WERI-Rb-1 (cell line): ENCODE data around the gene S1PR1.

Source experiments
- DNase-seq: peaks from one replicate; pipeline ENCODE4 v3.0.0-alpha.2; 2020
- H3K27ac ChIP-seq: fragments of 250-450 bp; sonication (Bioruptor Pico); 2 replicates; pipeline ENCODE4 v1.5.1; 2020; ENCODE audit warnings: mild to moderate bottlenecking, moderate library complexity
- H3K27me3 ChIP-seq: fragments of 250-450 bp; sonication (Bioruptor Pico); 2 replicates; pipeline ENCODE4 v1.5.1; 2021; ENCODE audit warnings: mild to moderate bottlenecking, low read depth, moderate library complexity; ENCODE audit not compliant: insufficient read depth, severe bottlenecking
- H3K36me3 ChIP-seq: fragments of 250-450 bp; sonication (Bioruptor Pico); 2 replicates; pipeline ENCODE4 v1.5.1; 2020; ENCODE audit warnings: mild to moderate bottlenecking, moderate library complexity
- H3K4me3 ChIP-seq: 2 replicates; pipeline ENCODE4 v1.5.1; 2011; ENCODE audit warnings: low read depth, mild to moderate bottlenecking, control low read depth, low read length
- H3K9me3 ChIP-seq: fragments of 250-450 bp; sonication (Bioruptor Pico); 2 replicates; pipeline ENCODE4 v1.5.1; 2021; ENCODE audit warnings: mild to moderate bottlenecking, moderate library complexity; ENCODE audit not compliant: severe bottlenecking
- TF ChIP-seq, protein P1 (sequence below): IDR thresholded peaks from 2 replicates; pipeline ENCODE4 v1.5.1; 2011; ENCODE audit warnings: low read depth, mild to moderate bottlenecking, control low read depth, inconsistent platforms, low read length

Gene S1PR1

DNA sequence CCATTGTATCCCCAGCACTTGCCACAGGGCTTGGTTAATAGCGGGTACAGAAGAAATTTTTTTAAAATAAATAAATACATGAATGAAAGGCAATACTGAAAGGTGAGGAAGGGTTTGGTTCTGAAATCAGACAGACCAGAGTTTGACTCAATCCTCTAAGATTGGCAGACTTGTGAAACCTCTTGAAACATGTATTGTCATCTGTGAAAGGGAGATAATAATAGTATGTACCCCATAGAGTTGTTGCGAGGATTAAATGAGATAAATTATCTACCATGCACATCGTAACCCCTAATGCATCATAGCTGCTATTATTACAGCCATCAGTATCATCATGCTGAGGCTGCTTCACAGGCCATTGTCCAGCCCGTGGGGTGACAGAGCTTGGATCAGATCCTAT, 41.4 kb downstream of the S1PR1 start:
- H3K9me3 ChIP-seq = no peaks in the 10 kb centered on the region
- TF ChIP-seq, protein P1, sequence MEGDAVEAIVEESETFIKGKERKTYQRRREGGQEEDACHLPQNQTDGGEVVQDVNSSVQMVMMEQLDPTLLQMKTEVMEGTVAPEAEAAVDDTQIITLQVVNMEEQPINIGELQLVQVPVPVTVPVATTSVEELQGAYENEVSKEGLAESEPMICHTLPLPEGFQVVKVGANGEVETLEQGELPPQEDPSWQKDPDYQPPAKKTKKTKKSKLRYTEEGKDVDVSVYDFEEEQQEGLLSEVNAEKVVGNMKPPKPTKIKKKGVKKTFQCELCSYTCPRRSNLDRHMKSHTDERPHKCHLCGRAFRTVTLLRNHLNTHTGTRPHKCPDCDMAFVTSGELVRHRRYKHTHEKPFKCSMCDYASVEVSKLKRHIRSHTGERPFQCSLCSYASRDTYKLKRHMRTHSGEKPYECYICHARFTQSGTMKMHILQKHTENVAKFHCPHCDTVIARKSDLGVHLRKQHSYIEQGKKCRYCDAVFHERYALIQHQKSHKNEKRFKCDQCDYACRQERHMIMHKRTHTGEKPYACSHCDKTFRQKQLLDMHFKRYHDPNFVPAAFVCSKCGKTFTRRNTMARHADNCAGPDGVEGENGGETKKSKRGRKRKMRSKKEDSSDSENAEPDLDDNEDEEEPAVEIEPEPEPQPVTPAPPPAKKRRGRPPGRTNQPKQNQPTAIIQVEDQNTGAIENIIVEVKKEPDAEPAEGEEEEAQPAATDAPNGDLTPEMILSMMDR = no peak
- no peak for DNase-seq
- no peak overlapping the region for H3K27ac ChIP-seq
- no peak overlapping the region for H3K4me3 ChIP-seq
- H3K36me3 ChIP-seq = no peaks in the 10 kb centered on the region
- peaks cover 46% of the 10 kb centered on the region for H3K27me3 ChIP-seq

DNA sequence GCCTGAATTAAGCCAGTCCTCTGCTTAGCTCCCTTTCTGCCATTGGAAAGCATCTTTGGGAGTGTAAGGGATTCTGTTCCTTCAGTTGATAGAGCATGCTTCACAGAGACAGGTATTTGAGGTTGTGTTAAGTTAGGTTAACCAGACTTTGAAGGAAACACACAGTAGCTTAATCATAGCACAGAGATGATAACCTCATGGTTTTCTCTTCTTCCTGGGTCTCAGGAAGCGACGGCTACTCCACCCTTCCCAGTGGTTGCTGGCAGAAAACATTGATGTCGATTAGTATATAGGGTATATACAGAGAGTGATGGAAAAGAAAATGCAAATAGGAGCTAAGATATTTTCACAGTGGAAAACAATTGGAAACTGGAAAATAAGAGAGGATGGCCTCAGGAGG, 42.0 kb downstream of the S1PR1 start:
- DNase-seq = no peak
- Histone ChIP-seq H3K36me3 (no peaks in the 10 kb centered on the region), H3K27ac (no peak overlapping the region), H3K9me3 (no peaks in the 10 kb centered on the region), H3K4me3 (no peak overlapping the region), H3K27me3 (peaks cover 52% of the 10 kb centered on the region)
- TF ChIP-seq, protein P1 = no peak

DNA sequence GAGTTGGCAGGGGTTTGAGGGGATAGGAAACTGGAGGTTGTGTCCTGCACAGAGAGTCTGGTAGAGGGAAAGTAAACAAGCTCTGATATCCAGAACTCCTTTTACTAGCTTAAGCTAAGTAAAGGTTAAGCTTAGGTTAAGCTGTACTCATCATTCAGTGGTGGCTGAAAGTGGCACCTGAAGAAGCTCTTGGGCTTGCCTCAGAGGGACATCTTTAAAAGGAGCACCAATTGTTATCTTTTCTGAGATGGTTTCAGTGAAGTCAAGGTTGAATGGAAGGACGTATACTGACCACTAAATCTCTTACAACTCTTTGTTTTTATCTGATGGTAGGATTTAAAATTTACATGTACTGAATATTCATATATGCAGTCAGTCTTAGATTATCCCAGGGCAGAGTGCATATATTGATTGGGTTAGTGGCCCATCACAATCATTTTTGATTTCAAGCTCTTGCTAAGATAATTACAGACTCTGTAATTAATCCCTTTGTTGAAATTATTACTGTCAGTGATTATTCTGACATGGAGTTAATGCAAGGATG, 43.3 kb downstream of the S1PR1 start:
- TF ChIP-seq, protein P1 = no peak
- Histone ChIP-seq H3K36me3 (no peaks in the 10 kb centered on the region), H3K27me3 (peaks cover 65% of the 10 kb centered on the region), H3K4me3 (no peak overlapping the region), H3K9me3 (no peaks in the 10 kb centered on the region), H3K27ac (no peak overlapping the region)
- no peak for DNase-seq

DNA sequence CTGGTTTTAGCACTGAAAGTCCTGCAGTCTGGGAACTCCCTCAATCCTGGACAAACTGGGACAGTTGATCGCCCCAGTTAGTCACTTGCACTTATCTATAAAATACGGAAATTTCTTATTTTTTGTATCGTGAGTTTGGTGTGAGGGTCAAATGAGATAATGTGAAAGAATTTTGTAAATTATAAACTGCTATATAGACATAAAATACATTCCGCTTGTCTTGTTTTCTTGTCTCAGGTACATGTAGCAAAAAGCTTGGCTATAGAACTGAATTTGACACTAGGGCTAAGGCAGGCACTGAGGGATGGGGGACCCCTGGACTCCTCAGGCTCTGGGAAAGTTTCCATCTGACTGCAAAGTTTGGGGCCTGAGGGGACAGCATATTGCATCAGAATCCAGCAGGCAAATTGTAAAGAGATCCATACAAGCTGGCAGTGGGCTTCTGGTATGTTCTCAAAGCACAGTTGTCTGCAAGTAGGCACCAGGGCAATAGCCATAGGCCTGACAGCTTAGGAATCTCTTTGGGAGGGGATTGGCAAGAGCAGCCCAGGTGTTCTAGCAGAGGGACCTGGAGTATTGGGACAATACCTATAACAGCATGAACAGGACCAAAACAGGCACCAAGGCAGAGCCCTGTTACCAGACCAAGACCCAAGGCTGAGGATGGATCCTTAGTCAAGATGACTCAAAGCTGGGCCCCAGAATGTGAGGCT, 44.3 kb downstream of the S1PR1 start:
- Histone ChIP-seq H3K9me3 (no peaks in the 10 kb centered on the region), H3K4me3 (no peak overlapping the region), H3K27ac (no peak overlapping the region), H3K27me3 (peaks cover 68% of the 10 kb centered on the region), H3K36me3 (no peaks in the 10 kb centered on the region)
- TF ChIP-seq, protein P1 = no peak
- DNase-seq = no peak

DNA sequence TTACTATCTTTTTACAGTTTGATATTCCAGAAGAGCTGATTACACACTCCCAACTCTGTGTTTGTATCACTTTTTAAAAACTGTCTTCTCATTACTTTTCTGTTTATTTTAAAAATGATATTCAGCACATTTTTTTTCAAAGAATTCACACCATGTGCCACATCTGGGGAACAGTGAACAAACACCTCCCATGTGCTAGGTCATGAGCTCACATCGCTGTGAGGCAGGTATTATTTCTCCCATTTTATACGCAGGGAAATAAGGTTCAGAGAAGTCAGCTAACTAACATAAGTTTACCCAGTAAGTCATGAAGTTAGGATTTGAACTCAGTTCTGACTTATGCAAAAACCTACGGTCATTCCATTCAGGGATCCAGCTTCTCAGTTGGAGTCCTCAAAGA, 44.9 kb downstream of the S1PR1 start:
- H3K27ac ChIP-seq = no peak overlapping the region
- TF ChIP-seq, protein P1 = no peak
- no peak overlapping the region for H3K4me3 ChIP-seq
- H3K9me3 ChIP-seq = no peaks in the 10 kb centered on the region
- no peak for DNase-seq
- peaks cover 68% of the 10 kb centered on the region for H3K27me3 ChIP-seq
- no peaks in the 10 kb centered on the region for H3K36me3 ChIP-seq
